Measurements from ENCODE around the gene CFAP157. TPM values are rescaled to one million over a fixed set of nuclear protein-coding genes. Genes with fewer than 3 reads are reported as not detected.

The CFAP157 gene
- total RNA-seq, 1 experiment from 2014 or later: 0.22 TPM

- ATAC-seq (no peak), DNase-seq (ENCODE audit: low read depth, low spot score) (no peak)
- H3K36me3 ChIP-seq (ENCODE audit: control insufficient read depth in 1 of 2, insufficient read depth in 2 of 2, low read length in 2 of 2): 0 out of 4 replicates have a peak, but pooled peaks cover 0 to 4% of the 10 kb centered on the region in 2 experiments
- H3K4me3 ChIP-seq (replicated peaks in 1 of 2; ENCODE audit: low read depth in 1 of 2, low read length in 2 of 2): no peak overlapping the region
- H3K27ac ChIP-seq (ENCODE audit: low read depth, low read length): no peak overlapping the region
- peaks cover 0 to 4% of the 10 kb centered on the region in 2 experiments; a peak in 1 of 4 replicates for H3K4me1 ChIP-seq (ENCODE audit: control insufficient read depth in 1 of 2, insufficient read depth in 2 of 2, low read length in 2 of 2)
- BruUV-seq (replicated peaks): no TSS peak
- CTCF ChIA-PET: no interaction called here
- intact Hi-C loops (cut with micrococcal nuclease): no loop called here
- H3K9ac ChIP-seq (ENCODE audit: low read length): no peak overlapping the region
- no peaks in the 10 kb centered on the region for H3K9me2 ChIP-seq (ENCODE audit: insufficient read depth)
- H3K4me2 ChIP-seq (ENCODE audit: low read length): no peak overlapping the region
- TF ChIP-seq ZFX (IDR thresholded peaks at IDR 0.05): no peak
- TF ChIP-seq ELF1 (IDR thresholded peaks at IDR 0.05; ENCODE audit: borderline replicate concordance, low read depth): no peak
- TF ChIP-seq SP1 (IDR thresholded peaks at IDR 0.05; ENCODE audit: low read depth): no peak
- no peak for TF ChIP-seq EZH2phosphoT487 (IDR thresholded peaks at IDR 0.05; ENCODE audit: borderline replicate concordance)
- no peak for TF ChIP-seq EZH2 (IDR thresholded peaks at IDR 0.05)
- no peak overlapping the region for H2AFZ ChIP-seq (ENCODE audit: low read depth, low read length, poor library complexity, severe bottlenecking)
- no peaks in the 10 kb centered on the region for H3K79me2 ChIP-seq (ENCODE audit: insufficient read depth, low read length)
- RAD21 ChIA-PET (ENCODE audit: low non-redundant PET in 1 of 2, low total read pairs in 2 of 2, uncharacterized antibody in 2 of 2, unreplicated experiment in 2 of 2): no interaction called here
- H4K20me1 ChIP-seq (ENCODE audit: insufficient read depth): no peaks in the 10 kb centered on the region
- no peaks in the 10 kb centered on the region for H3K27me3 ChIP-seq (ENCODE audit: insufficient read depth, low read length)
- H3K9me3 ChIP-seq (ENCODE audit: control insufficient read depth in 1 of 2, insufficient read depth in 1 of 2, low read depth in 1 of 2, low read length in 2 of 2): no peaks in the 10 kb centered on the region
- POLR2A ChIA-PET: no interaction called here
Measured at GRCh38 chr9:127689329-127690000, 17.3 kb upstream of the CFAP157 start.

- POLR2A ChIA-PET: no interaction called here
- CTCF ChIA-PET: no interaction called here
- no peak overlapping the region for H3K4me3 ChIP-seq (replicated peaks in 1 of 2; ENCODE audit: low read depth in 1 of 2, low read length in 2 of 2)
- DNase-seq (ENCODE audit: low read depth, low spot score): no peak
- no peaks in the 10 kb centered on the region for H4K20me1 ChIP-seq (ENCODE audit: insufficient read depth)
- no peak for ATAC-seq
- no peak overlapping the region for H3K4me2 ChIP-seq (ENCODE audit: low read length)
- H3K9me2 ChIP-seq (ENCODE audit: insufficient read depth): no peaks in the 10 kb centered on the region
- BruUV-seq (replicated peaks): no TSS peak
- 0 out of 4 replicates have a peak, but pooled peaks cover 0 to 4% of the 10 kb centered on the region in 2 experiments for H3K36me3 ChIP-seq (ENCODE audit: control insufficient read depth in 1 of 2, insufficient read depth in 2 of 2, low read length in 2 of 2)
- H2AFZ ChIP-seq (ENCODE audit: low read depth, low read length, poor library complexity, severe bottlenecking): no peak overlapping the region
- no peaks in the 10 kb centered on the region for H3K9me3 ChIP-seq (ENCODE audit: control insufficient read depth in 1 of 2, insufficient read depth in 1 of 2, low read depth in 1 of 2, low read length in 2 of 2)
- H3K79me2 ChIP-seq (ENCODE audit: insufficient read depth, low read length): no peaks in the 10 kb centered on the region
- TF ChIP-seq EZH2phosphoT487 (IDR thresholded peaks at IDR 0.05; ENCODE audit: borderline replicate concordance): no peak
- TF ChIP-seq EGR1 (IDR thresholded peaks at IDR 0.05; ENCODE audit: low read depth): no peak
- no peak for TF ChIP-seq CEBPB (IDR thresholded peaks at IDR 0.05; ENCODE audit: low read depth)
- TF ChIP-seq CTCF (IDR thresholded peaks at IDR 0.05 in 2 of 3, conservative IDR thresholded peaks at IDR 0.05 in 1 of 3; ENCODE audit: borderline replicate concordance in 1 of 3, insufficient read depth in 1 of 3, low read depth in 2 of 3, low read length in 2 of 3): no peak
- no peak for TF ChIP-seq ZFX (IDR thresholded peaks at IDR 0.05)
- TF ChIP-seq YY1 (IDR thresholded peaks at IDR 0.05; ENCODE audit: extremely low read depth, insufficient replicate concordance, low read depth, low read length): no peak
- no peak for TF ChIP-seq MAX (IDR thresholded peaks at IDR 0.05)
- no peak for TF ChIP-seq ATF3 (IDR thresholded peaks at IDR 0.05)
- RAD21 ChIA-PET (ENCODE audit: low non-redundant PET in 1 of 2, low total read pairs in 2 of 2, uncharacterized antibody in 2 of 2, unreplicated experiment in 2 of 2): no interaction called here
- intact Hi-C loops (cut with micrococcal nuclease): no loop called here
- H3K27me3 ChIP-seq (ENCODE audit: insufficient read depth, low read length): no peaks in the 10 kb centered on the region
- no peak overlapping the region for H3K9ac ChIP-seq (ENCODE audit: low read length)
- H3K4me1 ChIP-seq (ENCODE audit: control insufficient read depth in 1 of 2, insufficient read depth in 2 of 2, low read length in 2 of 2): no peaks in the 10 kb centered on the region
- no peak overlapping the region for H3K27ac ChIP-seq (ENCODE audit: low read depth, low read length)
Measured at GRCh38 chr9:127690735-127691134, 16.1 kb upstream of the CFAP157 start.
